ACHN (cell line): ENCODE results near the gene ZNF532.

Experiments
- DNase-seq: peaks from one replicate; pipeline ENCODE4 v3.0.0-alpha.2; 2015
- in situ Hi-C: cut with HindIII; loops from 2 replicates; pipeline ENCODE4 v1.10.0; 2017; ENCODE audit warnings: low sequenced_read_pairs, low pct_ligation_motif_present, low pct_unique_long_range_greater_than_20kb

ZNF532 gene

DNA sequence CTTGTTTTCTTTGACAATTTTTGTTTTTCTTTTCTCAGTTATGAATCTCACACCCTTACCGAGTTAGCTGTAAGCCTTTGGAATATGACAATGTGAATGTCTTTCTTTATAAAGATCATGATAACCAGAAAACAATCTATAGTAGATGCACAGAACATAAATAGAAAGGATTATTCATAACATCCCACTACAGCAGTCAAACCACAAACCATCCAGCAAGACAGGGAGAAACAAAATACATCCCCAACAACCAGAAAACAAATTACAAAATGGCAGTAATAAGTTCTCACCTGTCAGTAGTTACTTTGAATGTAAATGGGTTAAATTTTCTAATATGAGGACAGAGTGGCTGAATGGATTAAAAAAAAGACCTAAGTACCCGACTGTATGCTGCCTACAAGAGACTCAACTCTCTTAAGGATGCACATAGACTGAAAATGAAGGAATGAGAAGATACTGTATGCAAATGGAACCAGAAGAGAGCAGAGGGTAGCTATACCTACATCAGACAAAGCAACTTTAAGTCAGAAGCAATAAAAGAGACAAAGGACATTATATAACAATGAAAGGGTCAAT, 124.6 kb downstream of the ZNF532 start:
- in situ Hi-C loops, result no loop called here

DNA sequence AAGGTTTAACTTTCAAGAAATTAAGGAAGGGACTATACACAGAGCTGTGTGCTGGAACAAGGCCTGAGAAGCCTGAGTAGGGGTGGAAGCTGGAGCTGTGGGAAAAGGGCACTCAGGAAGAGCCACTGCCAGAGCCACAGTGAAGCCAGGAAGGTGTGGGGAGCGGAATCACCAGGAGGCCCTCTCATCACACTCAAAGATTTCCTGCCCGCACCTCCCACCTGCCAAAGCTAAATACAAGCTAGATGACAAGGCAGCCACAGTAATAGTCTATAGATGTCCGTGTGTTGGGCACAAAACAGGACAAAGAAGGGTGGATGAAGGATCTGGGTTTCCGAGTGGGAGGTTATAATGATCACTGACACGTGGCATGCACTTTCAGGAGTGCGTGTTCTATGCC, 126.0 kb downstream of the ZNF532 start:
- in situ Hi-C loops, result no loop called here
- no peak for DNase-seq

More for the DNA sequence above, 124.6 kb downstream of the ZNF532 start:
- no peak for DNase-seq

DNA sequence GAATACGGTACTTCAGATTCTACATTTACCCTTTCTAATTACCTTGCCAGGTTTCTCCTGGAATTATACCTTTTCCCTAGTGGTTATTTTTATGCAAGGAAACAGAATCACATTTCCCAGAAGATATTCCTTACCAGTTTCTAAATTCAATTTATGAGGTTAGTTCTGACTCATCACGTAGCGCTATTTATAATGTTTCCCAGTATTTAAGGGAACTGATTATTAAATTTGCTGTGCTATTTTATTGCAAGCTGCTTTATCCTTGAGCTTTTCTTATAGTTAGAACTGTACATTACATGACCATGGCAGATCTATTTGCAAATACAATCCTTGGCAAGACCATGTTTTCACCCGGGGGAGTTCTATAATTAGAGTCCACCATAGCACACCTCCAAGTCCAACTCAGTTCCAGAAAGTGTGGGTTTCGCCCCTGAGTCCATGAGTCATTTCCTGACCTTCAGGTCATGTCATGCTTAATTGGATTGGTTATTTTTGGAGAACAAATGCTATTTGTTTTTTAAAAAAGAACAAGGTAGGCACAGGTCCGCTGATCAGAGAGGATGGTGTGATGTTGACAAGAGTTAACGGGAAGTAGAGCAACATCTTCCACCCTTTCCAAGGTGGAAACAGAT, 126.6 kb downstream of the ZNF532 start:
- in situ Hi-C loops, result no loop called here
- no peak for DNase-seq

DNA sequence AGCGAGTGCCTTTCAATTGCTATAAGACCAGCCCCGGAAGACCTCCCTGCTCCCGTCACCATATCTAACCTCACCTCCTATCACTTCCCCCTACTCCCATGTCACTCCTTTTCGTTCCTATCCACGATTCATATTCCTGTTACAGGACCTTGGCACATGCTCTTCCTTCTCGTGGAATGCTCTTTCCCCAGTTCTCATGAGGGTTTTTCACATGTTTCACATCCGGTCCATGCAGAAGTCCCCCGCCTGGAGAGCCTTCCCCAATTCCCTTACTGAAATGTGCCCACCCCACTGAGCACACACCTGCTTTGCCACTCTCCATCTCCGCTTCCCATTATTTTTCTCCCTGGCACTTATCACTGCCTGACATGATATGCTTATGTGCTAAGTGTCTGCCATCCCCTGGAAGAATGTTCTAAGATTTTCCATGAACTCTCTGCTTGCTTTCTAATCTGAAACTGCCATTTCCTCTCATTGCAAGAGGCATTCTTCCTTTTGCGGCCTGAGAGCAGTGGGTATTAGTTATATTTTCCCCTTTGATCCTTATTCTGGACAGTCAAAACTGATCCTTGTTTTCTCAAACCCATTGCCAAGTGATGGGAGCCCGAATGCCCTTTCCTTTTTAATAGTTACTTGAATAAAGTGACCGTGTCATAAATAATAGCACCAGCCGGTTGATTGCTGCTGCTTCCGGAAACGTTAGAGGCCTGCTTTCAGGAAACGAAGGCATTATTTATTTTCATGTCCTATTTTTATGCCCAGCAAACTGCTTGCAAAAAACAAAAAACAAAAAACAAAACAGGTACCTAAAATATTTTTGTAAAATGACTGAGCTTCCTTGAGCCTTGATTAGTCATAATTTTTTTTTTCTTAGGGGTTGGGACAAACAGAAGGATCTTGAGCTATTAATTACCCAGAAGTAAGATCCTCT, 127.9 kb downstream of the ZNF532 start:
- DNase-seq, result no peak
- in situ Hi-C loops, result no loop called here

DNA sequence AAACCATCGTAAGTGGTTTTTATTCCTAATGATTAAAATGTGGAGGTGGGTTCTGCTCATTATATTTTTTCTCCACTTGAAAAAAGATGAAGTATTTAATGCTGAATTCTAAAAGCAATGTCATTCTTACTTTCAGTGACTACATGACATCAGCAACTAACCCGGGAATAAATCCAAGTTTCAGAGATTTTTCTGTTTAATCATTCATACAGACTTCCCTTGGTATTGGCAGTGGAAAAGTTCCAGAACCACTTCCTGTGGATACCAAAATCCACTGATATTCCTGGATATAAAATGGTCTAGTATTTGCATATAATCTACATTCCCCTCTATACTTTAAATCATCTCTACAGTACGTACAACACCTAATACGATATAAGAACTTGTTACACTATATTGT, 128.6 kb downstream of the ZNF532 start:
- DNase-seq, result peak; percentile 92
- in situ Hi-C loops, result no loop called here

DNA sequence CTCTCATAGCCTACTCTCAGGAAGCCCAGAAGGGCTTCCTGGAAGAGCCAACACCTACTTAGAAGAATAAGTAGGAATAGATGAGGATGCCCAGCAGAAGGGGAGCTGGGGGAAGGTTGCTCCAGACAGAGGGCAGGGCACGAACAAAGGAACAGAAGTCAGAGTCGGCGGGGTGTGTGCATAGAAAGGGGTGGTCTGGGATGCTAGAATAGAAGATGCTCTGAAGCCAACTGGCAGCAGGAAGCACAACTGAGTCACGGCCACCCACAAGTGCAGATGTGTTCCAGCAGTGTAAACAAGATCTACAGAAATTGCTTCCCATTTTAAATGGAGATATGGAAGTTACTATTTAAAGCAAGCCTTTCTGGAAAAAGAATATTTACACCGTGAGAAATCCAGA, 131.0 kb downstream of the ZNF532 start:
- in situ Hi-C loops, result no loop called here
- DNase-seq, result no peak

DNA sequence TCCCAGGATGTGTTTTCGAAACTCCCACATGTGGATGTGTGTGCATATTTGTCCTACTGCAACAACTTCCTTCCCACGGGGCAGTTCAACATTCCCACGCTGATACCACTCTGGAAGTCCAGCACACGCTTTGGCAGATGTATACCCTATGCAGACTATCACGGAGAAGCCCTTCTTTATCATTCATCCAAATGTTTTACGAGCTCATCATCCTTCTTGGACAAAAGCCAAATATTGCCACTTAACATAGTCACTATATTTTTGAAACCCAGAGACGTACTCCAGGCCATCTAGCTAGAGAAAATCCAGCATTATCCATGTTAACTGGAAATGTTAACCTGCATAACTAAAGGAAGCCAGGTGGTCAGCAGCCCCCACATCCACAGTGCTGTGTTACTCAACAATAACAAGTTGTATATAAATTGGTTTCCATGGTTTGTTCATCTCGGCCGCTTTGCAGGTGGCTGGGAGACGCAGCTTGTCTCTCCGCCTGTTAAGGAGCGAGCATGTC, 131.5 kb downstream of the ZNF532 start:
- in situ Hi-C loops, result no loop called here
- DNase-seq, result no peak

DNA sequence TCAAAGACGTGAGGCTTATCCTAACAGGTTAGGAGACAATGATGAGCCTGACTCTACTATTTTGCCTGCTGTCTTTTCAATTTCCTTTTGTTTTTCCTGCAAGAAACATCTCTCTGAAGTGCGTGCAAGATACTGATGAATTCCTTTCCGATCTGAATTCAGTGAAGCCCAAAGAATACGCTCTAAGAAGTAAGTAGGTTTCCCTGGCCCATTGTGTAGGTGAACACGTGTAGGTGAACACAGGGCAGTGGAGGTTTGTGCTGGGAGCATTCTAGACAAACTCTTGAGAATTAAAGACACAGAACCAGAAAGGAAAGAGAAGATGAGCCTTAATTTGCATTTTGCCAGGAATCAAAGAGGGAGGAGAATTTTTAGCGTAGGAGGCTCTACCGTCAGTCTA, 132.0 kb downstream of the ZNF532 start:
- DNase-seq, result no peak
- in situ Hi-C loops, result no loop called here

DNA sequence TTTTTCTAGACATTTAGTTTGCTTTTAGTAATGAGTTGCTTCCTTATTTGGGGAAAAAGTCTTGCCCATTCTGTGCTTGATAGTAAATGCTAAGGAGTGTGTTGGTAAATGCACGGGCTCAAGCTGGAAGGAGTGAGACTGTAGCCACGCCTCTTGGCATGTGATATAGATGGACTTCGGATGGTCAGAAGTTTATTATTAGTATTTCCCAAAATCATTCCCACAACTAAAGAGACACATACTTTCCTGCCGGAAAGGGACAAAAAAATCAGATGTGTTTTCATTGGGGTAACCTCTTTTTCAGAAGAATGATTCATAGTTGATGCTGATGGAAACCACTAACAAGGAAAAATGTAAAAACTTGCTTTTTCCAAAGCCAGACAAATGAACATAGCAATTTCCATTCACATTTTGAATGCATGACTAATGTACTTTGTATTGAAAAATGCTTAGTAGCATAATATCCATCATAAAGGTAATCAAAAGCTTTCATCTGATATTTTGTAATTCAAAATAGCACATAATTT, 133.2 kb downstream of the ZNF532 start:
- in situ Hi-C loops, result no loop called here
- DNase-seq, result no peak

DNA sequence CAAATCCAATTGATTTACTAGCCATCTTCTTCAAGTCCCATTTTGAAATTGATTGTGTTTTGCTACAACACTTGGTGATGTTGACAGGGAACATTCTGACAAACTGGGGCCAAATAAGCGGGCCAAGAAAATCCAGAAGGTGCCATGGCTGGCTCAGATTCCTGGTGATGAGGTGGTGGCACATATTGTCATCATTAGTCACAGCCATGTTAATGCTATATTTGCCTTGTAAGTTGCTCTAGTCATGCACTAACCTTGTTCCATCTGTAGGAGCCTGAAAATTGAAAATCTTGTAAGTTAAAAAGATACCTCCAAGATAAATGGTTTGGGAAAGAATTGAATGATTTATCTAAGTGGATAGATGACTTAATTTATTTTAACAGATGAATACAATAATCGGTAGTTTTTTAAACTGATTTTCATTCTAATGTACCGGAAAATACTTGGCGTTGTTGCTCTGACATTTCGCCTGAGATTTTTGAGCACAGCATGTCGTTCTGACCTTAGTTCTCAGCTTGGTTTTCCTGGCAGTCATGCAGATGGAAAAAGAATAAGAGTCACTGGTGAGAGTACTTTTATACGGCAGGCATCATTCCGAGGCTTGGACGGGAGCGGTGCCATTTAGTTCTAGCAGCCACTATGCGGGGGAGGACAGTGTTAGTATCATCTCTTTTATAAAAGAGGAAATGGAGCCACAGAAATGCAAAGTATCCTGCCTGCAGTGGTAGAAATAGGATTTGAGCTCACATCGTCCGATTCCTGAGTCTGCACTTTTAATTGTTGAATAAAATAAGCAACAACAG, 133.9 kb downstream of the ZNF532 start:
- peak; percentile 4 for DNase-seq
- in situ Hi-C loops, result no loop called here

DNA sequence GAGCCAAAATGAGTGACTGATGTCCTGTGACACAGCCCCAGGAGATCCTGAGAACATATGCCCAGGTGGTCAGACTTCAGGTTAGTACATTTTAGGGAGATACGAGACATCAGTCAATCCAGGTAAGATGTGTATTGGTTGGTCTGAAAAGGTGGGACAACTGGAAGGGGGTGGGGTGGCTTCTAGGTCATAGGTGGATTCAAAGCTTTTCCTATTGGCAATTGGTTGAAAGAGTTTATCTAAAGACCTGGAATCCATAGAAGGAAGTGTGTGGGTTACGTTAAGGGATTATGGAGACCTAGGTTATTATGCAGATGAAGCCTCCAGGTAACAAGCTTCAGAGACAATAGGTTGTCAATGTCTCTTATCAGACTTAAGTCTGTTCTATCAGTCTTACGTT, 136.5 kb downstream of the ZNF532 start:
- in situ Hi-C loops, result no loop called here
- DNase-seq, result no peak

DNA sequence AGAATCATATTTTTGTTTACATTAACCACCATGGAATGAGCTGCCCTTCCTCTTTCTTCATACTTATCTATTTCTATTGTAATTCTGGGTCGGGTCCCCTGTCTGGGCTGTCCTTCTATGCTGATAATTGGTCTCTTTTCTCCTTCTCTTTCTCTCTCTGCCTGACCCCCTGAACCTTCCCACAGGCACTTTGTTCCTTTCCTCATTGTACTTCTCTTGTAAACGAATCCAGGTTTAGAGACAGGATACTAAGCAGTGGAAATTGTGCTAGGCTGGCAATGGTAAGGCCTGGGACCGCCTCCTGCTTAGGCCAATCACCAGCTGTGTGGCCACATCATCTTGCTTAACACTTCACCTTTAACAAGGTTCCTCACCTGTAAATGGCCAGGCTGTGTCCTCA, 137.0 kb downstream of the ZNF532 start:
- in situ Hi-C loops, result no loop called here
- no peak for DNase-seq

DNA sequence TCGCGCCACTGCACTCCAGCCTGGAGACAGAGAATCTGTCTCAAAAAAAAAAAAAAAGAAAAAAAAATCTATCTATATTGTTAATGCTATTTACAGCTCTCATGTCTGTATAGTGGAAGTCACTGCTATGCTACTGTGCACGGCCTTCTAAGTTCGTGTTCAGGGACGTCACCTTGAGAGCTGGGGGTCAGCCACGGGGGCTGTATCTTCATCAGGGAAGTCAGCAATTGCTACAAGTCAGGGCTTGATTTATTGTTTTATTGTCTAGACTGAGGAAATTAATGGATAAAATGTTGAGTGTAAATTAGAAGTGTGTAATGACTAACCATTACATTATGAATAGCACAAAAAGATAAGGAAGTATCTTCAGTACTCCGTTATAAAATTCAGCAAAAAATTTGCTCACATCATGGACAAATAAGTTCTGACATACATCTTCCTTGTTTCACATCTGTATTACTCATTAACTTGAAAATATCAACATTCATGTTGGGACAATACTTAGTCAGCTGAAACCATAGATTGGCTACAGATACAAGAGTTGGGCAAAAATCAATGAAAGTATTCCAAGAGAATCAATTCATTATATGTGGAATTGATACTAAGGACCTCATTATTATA, 138.4 kb downstream of the ZNF532 start:
- no peak for DNase-seq
- in situ Hi-C loops, result no loop called here

DNA sequence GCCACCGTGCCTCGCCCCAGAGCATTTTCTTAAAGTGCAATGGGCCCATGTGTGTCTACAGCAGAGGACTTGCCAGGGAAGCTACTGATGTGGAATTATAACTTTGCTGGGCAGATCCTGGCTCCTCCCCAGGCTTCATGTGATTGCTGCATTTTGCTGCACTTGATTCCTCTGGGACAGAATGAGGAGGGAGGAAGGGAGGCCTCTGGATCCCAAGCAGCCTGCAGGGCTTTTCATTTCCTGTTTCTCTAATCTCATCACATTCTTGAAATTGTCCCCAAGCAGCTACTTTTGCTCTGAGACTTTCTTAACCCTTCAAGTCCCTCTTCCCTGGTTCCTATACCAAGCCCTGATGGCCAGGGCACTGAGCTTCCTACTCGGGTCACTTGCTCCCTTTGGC, 140.6 kb downstream of the ZNF532 start:
- in situ Hi-C loops, result no loop called here
- DNase-seq, result peak; percentile 4

DNA sequence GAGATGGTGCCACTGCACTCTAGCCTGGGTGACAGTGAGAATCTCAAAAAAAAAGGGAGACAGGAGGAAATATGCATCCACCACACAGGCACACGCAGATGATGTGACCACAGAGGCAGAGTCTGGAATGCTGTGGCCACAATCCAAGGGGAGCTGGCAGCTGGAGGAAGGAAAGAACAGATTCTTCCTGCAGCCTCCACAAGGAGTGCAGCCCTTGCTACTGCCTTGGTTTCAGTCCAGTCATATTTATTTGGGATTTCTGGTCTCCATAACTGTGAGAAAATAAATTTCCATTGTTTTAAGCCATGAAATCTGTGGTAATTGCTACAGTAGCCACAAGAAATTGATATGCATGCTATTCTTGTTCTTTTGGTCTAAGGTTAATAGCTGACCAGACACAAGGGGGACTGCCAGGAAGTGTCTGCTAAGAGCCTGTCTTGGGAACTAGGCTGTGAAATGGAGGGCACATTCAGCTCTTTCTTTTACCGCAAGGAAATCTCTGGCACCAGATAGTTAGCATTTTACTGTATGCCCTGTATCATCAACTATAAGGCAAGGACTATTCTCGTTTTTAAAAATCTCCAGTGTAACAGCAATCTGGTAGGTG, 141.9 kb downstream of the ZNF532 start:
- in situ Hi-C loops, result no loop called here

DNA sequence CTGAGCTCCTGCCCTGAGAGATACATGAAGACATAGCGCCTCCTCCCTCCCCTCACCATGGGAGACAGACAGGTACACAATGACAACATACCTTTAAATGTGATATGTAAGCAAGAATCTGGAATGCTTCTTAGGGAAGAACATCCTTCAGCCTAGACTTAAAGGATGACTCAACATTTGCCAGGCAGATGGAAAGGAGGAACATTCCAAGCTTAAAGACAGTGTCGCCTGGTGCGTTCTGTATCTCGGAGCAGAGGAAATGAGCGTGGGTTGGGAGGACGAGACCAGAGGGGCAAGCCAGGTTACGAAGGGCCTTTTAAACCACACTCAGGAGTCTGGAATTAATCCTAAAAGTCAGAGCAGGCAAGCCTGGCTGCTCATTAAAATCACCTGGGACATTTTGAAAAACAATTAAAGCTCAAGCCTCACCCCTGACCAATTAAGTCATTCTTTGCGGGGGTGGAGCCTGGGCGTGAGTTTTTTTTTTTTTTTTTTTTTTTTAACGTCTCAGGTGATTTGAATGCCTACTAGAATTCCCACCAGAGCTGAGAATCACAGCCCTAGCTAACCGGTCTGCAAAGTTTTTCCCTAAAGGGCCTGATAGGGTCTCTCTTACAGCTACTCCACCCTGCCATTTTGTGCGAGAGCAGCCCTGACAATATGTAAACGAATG, 143.8 kb downstream of the ZNF532 start:
- in situ Hi-C loops, result no loop called here
- no peak for DNase-seq

More for the DNA sequence above, 141.9 kb downstream of the ZNF532 start:
- no peak for DNase-seq

DNA sequence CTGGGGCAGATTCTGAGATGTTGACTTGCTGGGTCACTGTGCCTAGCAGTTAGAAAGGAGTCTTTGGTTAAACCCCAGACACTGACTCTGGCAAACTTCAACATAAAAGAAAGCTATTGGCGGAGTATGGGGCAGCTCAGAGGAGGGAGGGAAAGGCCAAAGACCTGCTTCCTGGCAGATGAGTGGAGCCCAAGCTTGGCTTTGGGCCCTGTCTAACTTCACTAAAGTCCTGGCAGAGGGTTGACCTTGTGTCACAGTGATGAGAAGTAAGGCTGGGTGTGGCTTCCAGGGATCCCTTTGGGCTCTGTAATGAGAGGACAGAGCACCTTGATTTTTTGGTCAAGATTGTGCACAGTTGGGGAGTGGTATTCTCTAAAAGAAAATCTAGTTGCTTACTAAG, 145.2 kb downstream of the ZNF532 start:
- no peak for DNase-seq
- in situ Hi-C loops, result no loop called here
